GM12873 (cell line): ENCODE measurements around the gene FAM20B.

Experiments
- TF ChIP-seq, protein P1 (sequence below): IDR thresholded peaks from 2 replicates; pipeline ENCODE4 v1.5.1; 2012; ENCODE audit warnings: low read depth, mild to moderate bottlenecking, moderate library complexity, low read length, control low read depth; ENCODE audit not compliant: insufficient read depth; ENCODE audit errors: missing control alignments

FAM20B gene

DNA sequence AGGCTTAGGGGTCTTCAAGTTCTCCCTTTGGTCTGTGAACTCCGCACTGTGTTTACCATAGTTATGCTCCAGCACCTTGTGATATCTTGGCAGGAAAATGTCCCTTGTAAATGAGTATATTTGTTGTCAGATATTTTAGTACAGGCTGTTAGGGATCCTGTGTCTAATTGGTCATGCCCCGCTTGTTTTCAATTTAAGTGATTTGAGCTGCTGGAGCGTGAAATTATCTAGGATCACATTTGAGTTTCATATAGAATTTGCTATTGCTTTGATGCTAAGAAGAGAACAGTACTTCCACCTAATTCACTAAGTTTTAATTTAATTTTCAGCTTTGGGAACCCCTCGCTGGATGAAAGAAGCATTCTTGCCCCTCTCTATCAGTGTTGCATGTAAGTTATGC lies 40.8 kb downstream of the FAM20B start:
- TF ChIP-seq, protein P1, sequence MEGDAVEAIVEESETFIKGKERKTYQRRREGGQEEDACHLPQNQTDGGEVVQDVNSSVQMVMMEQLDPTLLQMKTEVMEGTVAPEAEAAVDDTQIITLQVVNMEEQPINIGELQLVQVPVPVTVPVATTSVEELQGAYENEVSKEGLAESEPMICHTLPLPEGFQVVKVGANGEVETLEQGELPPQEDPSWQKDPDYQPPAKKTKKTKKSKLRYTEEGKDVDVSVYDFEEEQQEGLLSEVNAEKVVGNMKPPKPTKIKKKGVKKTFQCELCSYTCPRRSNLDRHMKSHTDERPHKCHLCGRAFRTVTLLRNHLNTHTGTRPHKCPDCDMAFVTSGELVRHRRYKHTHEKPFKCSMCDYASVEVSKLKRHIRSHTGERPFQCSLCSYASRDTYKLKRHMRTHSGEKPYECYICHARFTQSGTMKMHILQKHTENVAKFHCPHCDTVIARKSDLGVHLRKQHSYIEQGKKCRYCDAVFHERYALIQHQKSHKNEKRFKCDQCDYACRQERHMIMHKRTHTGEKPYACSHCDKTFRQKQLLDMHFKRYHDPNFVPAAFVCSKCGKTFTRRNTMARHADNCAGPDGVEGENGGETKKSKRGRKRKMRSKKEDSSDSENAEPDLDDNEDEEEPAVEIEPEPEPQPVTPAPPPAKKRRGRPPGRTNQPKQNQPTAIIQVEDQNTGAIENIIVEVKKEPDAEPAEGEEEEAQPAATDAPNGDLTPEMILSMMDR, result no peak

DNA sequence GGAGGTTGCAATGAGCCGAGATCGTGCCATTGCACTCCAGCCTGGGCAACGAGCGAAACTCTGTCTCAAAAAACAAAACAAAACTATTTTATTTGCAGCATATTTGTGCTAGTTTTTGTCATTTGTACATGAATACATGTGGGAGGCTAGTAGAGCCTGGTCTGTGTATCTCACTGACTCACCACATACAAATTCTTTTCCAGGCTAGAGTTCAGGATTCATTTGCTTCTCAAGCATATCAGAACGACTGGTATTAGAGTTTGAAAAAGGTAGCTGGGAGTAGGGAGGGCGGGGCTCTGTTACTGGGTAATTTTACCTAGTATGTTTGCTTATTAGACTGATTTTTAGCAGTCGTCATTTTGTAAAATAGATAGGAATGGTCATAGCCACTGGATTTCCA lies 51.7 kb downstream of the FAM20B start:
- TF ChIP-seq, protein P1, result no peak

DNA sequence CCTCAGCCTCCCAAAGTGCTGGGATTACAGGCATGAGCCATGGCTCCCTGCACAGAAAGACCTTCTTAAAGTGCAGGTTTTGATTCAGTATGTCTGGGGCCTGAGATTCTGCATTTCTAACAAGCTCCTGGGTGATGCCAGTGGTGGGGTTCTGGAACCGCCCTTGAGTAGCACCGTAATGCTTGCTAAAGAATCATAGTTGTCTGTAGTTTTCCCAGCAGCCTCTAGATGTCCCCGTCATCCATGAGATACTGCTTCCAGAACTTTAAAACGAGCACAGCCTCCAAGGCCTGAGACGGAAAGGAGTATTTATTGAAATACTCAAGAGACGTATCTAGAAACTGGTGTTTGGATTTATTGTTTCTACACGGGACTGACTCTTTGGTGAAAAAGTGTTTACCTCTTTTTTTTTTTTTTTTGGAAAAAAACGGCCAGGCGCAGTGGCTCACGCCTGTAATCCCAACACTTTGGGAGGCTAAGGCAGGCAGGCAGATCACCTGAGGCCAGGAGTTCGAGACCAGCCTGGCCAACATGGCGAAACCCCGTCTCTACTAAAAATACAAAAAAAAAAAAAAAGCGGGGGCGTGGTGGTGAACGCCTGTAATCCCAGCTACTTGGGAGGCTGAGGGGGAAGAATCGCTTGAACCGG lies 53.5 kb downstream of the FAM20B start:
- TF ChIP-seq, protein P1, result peak; percentile 70

DNA sequence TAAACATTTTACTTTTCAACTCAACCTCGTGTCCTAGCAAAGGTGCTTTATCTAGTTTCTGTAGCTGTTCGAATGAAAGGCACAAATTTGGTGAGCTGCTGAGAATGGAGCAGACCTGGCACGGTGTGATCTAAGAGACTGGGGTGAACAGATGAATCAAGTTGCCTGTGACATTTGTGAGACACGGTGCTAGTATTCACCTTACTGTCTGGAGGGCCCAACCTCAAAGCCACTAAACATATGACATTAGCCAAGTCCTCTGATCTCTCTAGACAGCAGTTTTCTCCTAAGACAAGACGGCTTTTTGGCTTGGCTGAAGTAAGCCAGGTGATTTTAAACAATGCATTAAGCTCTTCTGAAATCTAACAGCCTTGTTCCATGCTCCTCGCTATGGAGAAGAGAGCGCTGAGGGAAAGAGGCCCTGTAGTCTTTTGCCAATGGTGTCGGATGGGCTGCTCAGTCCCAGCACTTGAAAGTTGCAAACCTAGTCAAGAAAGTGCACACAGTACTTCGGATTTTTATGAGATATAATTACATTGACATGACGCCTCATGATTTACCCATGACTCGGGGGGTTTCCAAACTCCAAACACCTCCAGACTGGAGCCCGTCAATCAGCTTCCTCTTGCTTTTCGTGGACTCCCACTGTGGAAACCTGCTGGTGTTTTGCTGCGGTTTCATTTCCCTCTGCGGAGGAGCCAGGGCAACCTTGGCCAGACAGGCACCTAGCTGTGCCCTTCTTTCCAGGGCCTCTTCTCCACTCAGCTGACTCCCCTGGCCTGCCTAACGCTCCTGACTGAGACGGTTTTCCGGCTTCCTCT lies 55.4 kb downstream of the FAM20B start:
- TF ChIP-seq, protein P1, result no peak

DNA sequence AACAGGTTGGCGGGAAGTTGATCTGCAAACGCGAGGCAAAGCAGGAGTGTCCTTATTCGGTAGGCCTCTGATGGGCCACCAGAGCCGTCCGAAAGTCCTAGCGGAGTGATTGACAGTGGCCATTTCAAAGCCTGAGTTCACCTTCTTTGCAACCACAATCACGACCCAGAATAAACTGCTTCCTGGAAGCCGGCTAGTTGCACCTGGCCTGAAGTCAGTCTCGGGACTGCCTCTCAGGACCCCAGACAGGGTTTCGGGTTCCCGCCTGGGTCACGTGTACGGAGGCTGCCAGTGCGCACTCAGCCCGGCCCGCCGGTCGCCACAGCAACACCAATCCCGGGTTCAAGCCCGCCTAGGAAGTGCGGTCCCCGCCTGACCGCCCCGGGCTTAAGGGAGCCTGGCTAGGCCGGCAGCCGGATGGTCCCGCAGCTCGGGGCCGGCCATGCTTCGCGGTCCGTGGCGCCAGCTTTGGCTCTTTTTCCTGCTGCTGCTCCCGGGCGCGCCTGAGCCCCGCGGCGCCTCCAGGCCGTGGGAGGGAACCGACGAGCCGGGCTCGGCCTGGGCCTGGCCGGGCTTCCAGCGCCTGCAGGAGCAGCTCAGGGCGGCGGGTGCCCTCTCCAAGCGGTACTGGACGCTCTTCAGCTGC lies 56.1 kb downstream of the FAM20B start, which contains the start of gene TOR3A:
Gene TOR3A (plus strand): TSS at position 384 of the 646 bp plus-strand sequence. CDS start 59 bp downstream, at position 443.
- TF ChIP-seq, protein P1, result no peak

DNA sequence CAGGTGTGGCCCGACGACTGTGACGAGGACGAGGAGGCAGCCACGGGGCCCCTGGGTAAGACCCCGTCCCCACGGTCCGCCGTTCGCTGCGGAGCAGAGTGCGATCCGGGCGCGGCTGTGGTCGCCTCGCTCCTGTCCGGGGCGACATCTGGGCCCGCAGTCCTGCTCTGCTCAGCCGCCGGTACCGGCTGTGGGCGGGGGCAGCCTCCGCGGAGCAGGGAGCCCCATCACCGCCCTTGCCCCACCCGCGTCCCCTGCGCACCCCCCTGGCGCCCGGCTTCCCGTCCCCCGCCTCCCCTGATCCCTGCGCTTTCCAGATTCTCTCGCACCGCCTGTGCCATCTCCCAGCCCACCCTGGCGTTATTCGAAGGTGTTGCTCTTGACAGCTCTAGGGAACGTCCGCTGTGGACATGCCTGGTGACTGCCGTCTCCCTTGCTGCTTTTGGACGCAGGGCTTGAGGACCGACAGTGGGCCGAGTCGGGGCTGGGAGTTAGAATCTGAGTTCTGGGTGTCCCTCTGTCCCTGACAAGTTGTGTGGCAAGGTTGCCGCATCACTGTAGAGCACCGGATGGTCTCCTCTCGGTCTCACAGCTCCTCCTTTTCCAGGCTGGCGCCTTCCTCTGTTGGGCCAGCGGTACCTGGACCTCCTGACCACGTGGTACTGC lies 56.8 kb downstream of the FAM20B start:
- TF ChIP-seq, protein P1, result no peak

DNA sequence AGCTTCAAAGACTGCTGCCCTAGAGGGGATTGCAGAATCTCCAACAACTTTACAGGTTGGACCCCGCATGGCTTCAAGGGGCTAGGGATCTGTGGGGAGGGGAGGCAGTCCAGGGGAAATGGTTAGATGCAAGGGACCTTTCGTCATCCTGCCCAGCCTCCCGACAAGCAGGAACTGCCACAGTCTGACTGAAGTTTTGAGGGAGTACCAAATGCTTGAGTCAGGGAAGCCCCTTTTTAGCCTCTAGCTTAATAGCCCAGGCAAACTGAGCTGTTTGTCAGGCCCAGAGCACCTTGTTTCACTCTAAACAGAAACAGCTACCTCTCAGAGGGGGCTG lies 57.3 kb downstream of the FAM20B start:
- TF ChIP-seq, protein P1, result no peak
